DOHH2 (cell line): Measurements from ENCODE around the gene SIK3.

Experiments used
- H3F3A ChIP-seq: fragments of 200-600 bp; sonication (generic), shearing (Covaris generic); 2 replicates; pipeline ENCODE4 v1.6.0; 2016; ENCODE audit warnings: antibody characterized with exemption, mild to moderate bottlenecking; ENCODE audit not compliant: control insufficient read depth, insufficient read depth
- H3K27ac ChIP-seq: fragments of 200-600 bp; sonication (generic); 2 replicates; pipeline ENCODE4 v1.5.1; 2014; ENCODE audit warnings: low read depth, mild to moderate bottlenecking, low read length, moderate library complexity
- H3K27me3 ChIP-seq: fragments of 200-600 bp; sonication (generic); 2 replicates; pipeline ENCODE4 v1.6.1; 2014; ENCODE audit warnings: mild to moderate bottlenecking, low read length, mixed read lengths; ENCODE audit not compliant: control insufficient read depth
- H3K36me3 ChIP-seq: fragments of 200-600 bp; sonication (generic); 2 replicates; pipeline ENCODE4 v1.6.1; 2014; ENCODE audit warnings: mild to moderate bottlenecking, low read length, moderate library complexity, mixed read lengths; ENCODE audit not compliant: control insufficient read depth
- H3K4me1 ChIP-seq: fragments of 200-600 bp; sonication (generic); 2 replicates; pipeline ENCODE4 v1.6.1; 2014; ENCODE audit warnings: mild to moderate bottlenecking, low read length, mixed read lengths; ENCODE audit not compliant: control insufficient read depth
- H3K4me2 ChIP-seq: fragments of 200-600 bp; sonication (generic); 2 replicates; pipeline ENCODE4 v1.6.0; 2014; ENCODE audit warnings: mild to moderate bottlenecking, low read length, moderate library complexity
- H3K4me3 ChIP-seq: fragments of 200-600 bp; sonication (generic); 2 replicates; pipeline ENCODE4 v1.5.1; 2014; ENCODE audit warnings: mild to moderate bottlenecking, low read length, mixed read lengths
- H3K79me2 ChIP-seq: fragments of 200-600 bp; sonication (generic); 2 replicates; pipeline ENCODE4 v1.6.1; 2014; ENCODE audit warnings: mild to moderate bottlenecking, low read length, mixed read lengths; ENCODE audit not compliant: control insufficient read depth
- H3K9me2 ChIP-seq: fragments of 200-600 bp; sonication (generic); replicated peaks from 2 replicates; pipeline ENCODE4 v1.6.1; 2014; ENCODE audit warnings: mild to moderate bottlenecking, low read length, mixed read lengths; ENCODE audit not compliant: control insufficient read depth
- H3K9me3 ChIP-seq: fragments of 200-600 bp; sonication (generic); 2 replicates; pipeline ENCODE4 v1.6.1; 2014; ENCODE audit warnings: antibody characterized with exemption, low read length, mixed read lengths; ENCODE audit not compliant: control insufficient read depth, insufficient read depth
- H4K20me1 ChIP-seq: fragments of 200-600 bp; sonication (generic); 2 replicates; pipeline ENCODE4 v1.6.0; 2014; ENCODE audit warnings: low read depth, mild to moderate bottlenecking, antibody characterized with exemption, low read length, moderate library complexity; ENCODE audit not compliant: control insufficient read depth, insufficient read depth
- EZH2phosphoT487 ChIP-seq: fragments of 200-600 bp; sonication (generic); IDR thresholded peaks from 2 replicates; pipeline ENCODE4 v1.6.1; 2017; ENCODE audit warnings: borderline replicate concordance, mild to moderate bottlenecking, antibody characterized with exemption, low read length, moderate library complexity, mixed read lengths
- TF ChIP-seq, protein P1 (sequence below): fragments of 200-600 bp; sonication (generic); IDR thresholded peaks from one replicate; pipeline ENCODE4 v1.5.1; 2014; ENCODE audit warnings: antibody characterized with exemption, mild to moderate bottlenecking, low read depth, low read length; ENCODE audit not compliant: poor library complexity, severe bottlenecking

Gene SIK3

DNA sequence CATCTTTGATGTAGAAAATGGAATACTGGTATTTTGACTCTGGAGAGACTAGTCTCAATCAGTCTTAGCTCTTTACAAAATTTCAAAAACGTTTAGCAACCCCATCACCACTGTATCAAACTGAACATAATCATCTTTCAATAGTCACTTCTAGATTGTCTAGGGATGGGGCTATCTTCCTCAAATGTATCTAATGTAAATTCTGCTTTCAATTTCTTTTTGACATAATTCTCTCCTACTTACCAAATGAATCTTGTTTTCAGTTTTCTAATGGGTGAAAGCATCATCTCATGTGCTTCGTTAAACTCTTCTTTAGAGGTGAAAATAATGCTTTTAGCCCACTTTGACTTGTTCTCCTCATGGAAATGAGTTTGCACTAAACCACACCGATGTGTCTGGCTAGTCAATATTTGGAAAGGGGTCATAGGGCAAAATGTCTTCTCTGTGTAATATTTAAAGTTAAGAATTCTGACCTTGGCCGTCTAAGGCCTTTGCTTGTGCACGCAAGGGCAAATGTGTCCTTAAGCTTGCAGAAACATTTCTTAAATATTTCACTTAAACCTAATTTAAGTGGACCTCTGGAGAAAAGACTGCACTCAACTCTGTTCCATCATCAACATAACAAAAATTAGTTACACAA is 5.2 kb downstream of the SIK3 start:
- H3K9me2 ChIP-seq, result no peaks in the 10 kb centered on the region
- H4K20me1 ChIP-seq, result peaks cover 16% of the 10 kb centered on the region
- peaks cover 27% of the 10 kb centered on the region for H3K4me1 ChIP-seq
- H3K4me2 ChIP-seq, result no peak overlapping the region
- H3F3A ChIP-seq, result 0 out of 2 replicates have a peak, but pooled peaks cover 2% of the 10 kb centered on the region
- H3K27me3 ChIP-seq, result no peaks in the 10 kb centered on the region
- no peaks in the 10 kb centered on the region; the same call in 1 of the 2 replicates for H3K36me3 ChIP-seq
- no peak overlapping the region for H3K27ac ChIP-seq
- TF ChIP-seq, protein P1, sequence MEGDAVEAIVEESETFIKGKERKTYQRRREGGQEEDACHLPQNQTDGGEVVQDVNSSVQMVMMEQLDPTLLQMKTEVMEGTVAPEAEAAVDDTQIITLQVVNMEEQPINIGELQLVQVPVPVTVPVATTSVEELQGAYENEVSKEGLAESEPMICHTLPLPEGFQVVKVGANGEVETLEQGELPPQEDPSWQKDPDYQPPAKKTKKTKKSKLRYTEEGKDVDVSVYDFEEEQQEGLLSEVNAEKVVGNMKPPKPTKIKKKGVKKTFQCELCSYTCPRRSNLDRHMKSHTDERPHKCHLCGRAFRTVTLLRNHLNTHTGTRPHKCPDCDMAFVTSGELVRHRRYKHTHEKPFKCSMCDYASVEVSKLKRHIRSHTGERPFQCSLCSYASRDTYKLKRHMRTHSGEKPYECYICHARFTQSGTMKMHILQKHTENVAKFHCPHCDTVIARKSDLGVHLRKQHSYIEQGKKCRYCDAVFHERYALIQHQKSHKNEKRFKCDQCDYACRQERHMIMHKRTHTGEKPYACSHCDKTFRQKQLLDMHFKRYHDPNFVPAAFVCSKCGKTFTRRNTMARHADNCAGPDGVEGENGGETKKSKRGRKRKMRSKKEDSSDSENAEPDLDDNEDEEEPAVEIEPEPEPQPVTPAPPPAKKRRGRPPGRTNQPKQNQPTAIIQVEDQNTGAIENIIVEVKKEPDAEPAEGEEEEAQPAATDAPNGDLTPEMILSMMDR, result no peak
- TF ChIP-seq EZH2phosphoT487, result no peak
- no peaks in the 10 kb centered on the region for H3K9me3 ChIP-seq
- H3K4me3 ChIP-seq, result no peak overlapping the region
- peaks cover 99% of the 10 kb centered on the region for H3K79me2 ChIP-seq

DNA sequence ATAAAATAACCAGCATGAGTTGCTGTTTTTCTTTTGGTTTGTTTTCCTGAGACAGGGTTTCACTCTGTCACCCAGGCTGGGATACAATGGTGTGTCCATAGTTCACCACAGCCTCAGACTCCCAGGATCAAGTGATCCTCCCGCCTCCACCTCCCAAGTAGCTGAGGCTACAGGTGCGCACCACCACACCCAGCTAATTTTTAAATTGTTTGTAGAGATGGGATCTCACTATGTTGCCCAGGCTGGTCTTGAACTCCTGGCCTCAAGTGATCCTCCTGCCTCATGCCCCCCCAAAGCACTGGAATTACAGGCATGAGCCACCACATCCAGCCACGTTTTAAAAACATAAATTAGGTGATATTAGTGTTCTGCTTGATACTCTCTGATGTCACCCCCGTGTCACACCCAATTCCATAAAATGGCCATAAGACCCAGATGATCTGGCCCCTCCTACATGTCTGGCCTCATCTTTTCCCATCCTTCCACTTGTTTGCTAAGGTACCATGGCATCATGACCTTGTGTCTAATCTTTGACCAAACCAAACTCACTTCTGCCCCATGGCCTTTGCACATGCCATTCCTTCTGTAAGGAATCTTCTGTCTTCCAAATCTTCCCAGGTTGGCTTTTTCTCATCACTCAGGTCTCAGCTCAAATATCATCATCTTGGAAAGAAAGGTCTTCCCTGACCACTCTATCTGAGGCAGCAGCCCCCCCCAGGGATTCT is 6.3 kb downstream of the SIK3 start:
- H3K4me2 ChIP-seq, result no peak overlapping the region
- H3K36me3 ChIP-seq, result no peaks in the 10 kb centered on the region; the same call in 1 of the 2 replicates
- H3K4me3 ChIP-seq, result no peak overlapping the region
- H3K9me2 ChIP-seq, result no peaks in the 10 kb centered on the region
- H4K20me1 ChIP-seq, result peaks cover 19% of the 10 kb centered on the region
- peaks cover 23% of the 10 kb centered on the region for H3K4me1 ChIP-seq
- H3K79me2 ChIP-seq, result peaks cover 99% of the 10 kb centered on the region
- no peaks in the 10 kb centered on the region for H3K27me3 ChIP-seq
- H3K27ac ChIP-seq, result no peak overlapping the region
- 0 out of 2 replicates have a peak, but pooled peaks cover 2% of the 10 kb centered on the region for H3F3A ChIP-seq
- TF ChIP-seq EZH2phosphoT487, result no peak
- TF ChIP-seq, protein P1, result no peak
- no peaks in the 10 kb centered on the region for H3K9me3 ChIP-seq

DNA sequence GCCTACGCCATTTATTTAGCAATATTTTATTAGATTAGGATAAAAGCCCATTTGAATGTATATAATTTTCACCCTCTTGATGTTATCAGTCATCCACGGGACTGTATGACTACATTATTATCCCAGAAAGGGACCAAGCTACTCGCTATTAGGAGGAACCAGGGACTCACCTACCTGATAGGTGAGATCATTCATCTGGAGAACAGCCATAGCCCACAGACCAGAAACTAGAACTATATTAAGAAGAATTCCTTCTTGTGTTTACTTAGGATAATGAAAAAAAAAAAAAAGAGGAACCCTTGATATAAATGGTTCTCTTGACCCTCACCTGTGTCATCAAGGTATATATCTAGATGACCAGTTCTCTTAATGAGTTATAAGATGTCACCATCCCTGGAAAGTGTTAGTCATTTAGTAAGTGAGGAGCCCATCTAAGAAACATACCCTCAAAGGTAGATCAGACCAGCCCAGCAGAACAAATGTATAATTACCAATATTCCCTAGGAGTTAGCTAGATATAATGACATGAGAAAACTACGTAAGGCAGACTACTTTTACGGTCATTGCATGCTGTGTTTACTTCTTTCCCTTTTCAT is 8.0 kb downstream of the SIK3 start:
- Histone ChIP-seq H3K4me3 (no peak overlapping the region), H4K20me1 (peaks cover 13% of the 10 kb centered on the region), H3K79me2 (peaks cover 98% of the 10 kb centered on the region), H3K27ac (no peak overlapping the region), H3K4me2 (no peak overlapping the region), H3K9me3 (no peaks in the 10 kb centered on the region), H3F3A (no peaks in the 10 kb centered on the region), H3K9me2 (no peaks in the 10 kb centered on the region), H3K27me3 (no peaks in the 10 kb centered on the region), H3K36me3 (no peaks in the 10 kb centered on the region; the same call in 1 of the 2 replicates), H3K4me1 (peaks cover 6% of the 10 kb centered on the region)
- no peak for TF ChIP-seq EZH2phosphoT487
- TF ChIP-seq, protein P1, result no peak
